DMS153 treated with DMSO at 0.1 percent for 48 hours (cell line): ENCODE results near the gene GUCY1A2.

Experiments used
- DNase-seq: peaks from one replicate; lab custom pipeline; 2025; ENCODE audit not compliant: unreplicated experiment; lab: John Stamatoyannopoulos, UW

The GUCY1A2 gene

GRCh38 chr11:106998916-106999188 lies 19.4 kb downstream of the GUCY1A2 start:
- DNase-seq: no peak

GRCh38 chr11:106998116-106998915 lies 20.0 kb downstream of the GUCY1A2 start:
- no peak for DNase-seq

GRCh38 chr11:106997227-106997626 lies 21.0 kb downstream of the GUCY1A2 start:
- DNase-seq: no peak

DNA sequence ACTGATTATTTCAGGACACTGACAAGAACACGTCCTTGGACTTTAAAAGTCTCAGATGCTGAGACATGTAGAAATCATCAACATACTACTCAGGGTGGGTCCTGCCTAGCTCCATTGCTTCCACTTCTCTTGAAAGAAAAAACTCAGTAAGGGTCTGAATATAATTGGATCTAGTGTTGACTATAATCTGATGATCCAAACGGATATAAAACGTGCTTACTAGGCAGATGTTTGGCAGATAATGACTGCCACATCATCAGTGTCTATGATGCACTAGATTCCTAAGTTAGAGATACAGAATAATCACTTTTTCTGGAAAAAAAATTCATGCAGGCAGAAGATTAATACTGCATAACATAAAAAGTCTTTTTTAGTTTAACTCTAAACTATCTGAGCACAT lies 21.6 kb downstream of the GUCY1A2 start:
- no peak for DNase-seq

DNA sequence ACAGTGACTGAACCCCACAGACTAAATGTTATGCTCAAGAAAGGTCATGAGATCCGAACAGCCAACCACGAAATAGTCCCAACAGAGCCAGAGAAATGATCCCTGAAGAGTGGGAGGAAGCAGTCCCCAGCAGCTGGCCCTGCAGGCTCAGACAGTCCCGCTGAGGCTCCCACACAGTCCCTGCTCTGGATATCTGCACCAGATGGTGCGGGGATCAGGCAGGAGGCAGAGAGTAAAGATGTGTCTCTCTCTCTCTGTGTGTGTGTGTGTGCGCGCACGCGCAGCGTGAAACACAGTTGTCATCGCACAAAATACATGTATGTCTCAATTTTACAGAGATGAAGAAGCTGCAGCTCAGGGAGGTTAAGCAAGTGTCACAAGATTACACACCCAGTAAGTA lies 27.9 kb downstream of the GUCY1A2 start:
- no peak for DNase-seq

GRCh38 chr11:106989078-106989455 lies 29.2 kb downstream of the GUCY1A2 start:
- DNase-seq: no peak

DNA sequence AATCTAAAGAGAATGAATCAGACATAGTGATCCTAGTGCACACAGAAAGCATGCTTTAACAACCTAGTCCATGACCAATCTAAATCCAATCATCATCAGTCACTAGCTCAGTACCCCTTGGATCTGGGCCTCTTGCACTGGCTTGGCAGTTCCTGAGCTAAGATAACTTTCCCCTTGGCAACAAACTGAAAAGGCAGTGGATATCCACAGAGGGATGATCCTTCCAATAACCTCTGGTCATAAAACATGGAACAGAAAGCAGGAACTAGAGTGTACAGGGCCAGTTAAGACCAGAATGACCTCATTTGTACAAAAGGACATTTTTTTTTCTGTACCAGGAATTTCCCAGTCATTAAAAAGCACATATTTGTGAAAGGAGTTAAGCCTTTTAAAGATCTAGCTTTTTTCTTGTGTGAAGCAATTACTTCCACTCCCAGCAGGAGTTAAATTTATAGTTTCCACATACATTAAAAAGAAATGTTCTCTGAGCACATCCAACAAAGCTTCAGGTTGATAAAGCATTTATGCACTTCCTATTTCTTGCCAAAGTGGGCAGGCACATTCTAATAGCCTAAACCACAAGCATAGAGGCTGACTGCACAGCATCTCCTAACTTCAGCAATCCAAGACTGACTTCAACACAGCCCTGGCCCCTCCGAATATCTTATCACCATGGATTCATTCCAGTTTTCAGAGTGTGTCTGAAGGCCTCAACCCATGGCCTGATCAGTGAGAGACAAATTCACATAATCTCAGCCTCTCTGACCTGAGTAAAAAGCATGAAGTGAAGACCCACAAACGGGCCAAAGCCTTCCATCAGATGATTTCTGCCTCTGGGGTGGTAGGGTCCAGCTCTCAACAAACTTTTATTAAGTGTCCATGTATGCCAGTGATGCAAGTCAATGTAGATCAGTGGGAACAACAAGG lies 29.9 kb downstream of the GUCY1A2 start:
- DNase-seq: no peak

- DNase-seq: no peak
These were observed 31.6 kb downstream of the GUCY1A2 start for GRCh38 chr11:106986673-106987072.

GRCh38 chr11:106986261-106986660 lies 32.0 kb downstream of the GUCY1A2 start:
- no peak for DNase-seq

- no peak for DNase-seq
These were observed 34.3 kb downstream of the GUCY1A2 start for GRCh38 chr11:106983991-106984390.

- DNase-seq: no peak
These were observed 35.0 kb downstream of the GUCY1A2 start for GRCh38 chr11:106983261-106983660.

GRCh38 chr11:106974831-106975230 lies 43.4 kb downstream of the GUCY1A2 start:
- DNase-seq: no peak

DNA sequence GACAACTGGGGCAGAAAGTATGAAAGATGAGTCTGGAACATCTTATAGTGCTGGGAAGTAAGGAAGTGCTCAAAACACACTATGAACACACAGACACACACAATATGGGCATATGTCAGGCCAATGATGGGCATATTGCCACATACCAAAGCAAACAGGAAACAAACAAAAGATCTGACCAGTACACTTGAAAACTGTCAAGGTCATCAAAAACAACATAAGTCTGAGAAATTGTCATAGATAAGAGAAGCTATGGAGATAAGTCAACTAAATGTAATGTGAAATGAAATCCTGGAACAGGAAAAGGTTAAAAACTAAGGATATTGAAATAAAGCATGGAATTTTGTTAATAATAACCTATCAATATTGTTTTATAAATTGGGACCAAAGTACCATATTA lies 46.4 kb downstream of the GUCY1A2 start:
- no peak for DNase-seq

DNA sequence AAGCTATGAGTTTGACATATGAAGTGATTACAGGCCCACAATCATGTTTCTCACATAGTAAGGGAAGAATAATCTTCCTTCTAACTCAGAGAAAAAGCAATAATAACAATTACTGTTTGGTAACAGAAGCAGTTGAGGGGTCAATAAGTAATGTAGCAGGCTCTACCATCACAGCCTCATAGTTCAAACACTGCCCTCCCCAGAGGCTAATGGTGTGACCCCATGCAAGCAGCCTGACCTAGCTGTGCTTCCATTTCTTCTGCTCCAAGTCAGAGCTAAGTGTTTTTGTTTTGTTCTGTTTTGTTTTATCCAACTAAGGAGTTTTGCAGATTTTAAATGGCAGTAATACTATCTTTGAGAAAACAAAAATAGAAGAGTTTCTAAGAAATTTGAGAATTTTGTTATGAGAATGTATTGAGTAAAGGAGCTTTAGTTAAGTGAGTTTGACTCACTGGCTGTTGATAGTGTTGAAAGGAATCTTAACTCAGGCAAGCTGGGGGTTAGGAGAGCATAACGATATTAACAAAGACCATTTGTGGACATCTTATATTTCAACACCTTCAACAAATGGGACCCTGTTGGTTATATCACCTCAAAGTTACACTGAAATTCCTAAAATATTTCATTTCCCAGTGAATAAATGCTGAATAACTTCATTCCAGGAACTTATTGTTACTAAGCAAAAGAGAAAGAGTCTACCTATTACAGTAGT lies 48.5 kb downstream of the GUCY1A2 start:
- no peak for DNase-seq

DNA sequence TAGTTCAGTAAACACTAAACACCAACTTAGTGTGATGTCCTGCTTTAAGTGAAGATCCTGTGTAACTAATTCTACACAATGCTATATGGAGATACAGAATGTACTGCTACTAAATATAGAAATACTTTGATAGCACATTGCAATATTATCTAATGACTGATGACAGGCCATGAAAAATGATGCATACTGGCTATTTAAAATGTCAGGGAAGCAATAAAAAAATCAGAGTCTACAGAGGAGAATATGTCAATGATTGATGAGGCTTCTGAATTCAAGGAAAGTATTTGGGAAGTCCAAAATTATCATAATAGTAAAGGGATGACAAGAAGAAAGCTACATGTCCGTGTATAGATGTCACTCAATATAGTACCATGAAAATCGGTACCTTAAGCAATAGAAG lies 55.3 kb downstream of the GUCY1A2 start:
- DNase-seq: no peak

- no peak for DNase-seq
These were observed 56.8 kb downstream of the GUCY1A2 start for GRCh38 chr11:106961518-106961917.

DNA sequence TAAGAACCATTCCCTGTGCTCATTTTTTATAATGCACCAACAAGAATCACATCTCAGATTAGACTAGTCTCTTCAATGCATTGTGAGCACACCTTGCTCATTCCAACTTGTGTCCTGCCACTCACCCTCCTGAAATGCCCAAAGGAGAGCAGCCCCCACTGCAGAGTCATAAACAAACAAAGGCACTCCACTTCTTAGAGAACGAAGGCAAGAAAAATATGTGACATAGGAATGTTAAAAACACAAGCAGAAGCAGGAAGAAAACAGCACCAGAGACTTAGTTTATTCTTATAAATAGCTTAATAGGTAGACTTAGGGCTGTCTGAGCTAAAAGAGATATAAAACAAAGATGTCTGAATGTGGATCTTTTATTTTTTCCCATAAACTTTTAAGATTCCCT lies 57.2 kb downstream of the GUCY1A2 start:
- DNase-seq: no peak

- DNase-seq: no peak
These were observed 58.5 kb downstream of the GUCY1A2 start for GRCh38 chr11:106959800-106960199.

DNA sequence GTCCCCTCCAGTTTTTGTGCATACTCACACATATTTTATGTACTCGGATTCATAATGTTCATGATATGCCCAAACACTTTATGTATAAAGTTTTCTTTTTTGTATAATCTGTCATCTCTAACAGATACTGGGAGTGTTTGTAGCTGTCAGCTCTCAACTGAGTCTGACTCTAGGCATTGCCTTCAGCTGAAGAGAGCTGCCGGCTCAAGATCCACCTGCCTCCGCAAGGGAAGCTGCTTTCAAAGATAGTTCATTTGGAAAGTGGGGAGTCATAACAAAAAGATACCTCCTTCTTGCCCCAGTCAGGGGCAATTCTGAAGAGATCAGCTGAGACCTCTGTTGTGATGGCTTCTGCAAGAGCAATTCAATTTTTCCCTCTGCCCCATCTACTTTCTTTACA lies 58.9 kb downstream of the GUCY1A2 start:
- DNase-seq: no peak

- DNase-seq: no peak
These were observed 59.6 kb downstream of the GUCY1A2 start for GRCh38 chr11:106958517-106959248.

DNA sequence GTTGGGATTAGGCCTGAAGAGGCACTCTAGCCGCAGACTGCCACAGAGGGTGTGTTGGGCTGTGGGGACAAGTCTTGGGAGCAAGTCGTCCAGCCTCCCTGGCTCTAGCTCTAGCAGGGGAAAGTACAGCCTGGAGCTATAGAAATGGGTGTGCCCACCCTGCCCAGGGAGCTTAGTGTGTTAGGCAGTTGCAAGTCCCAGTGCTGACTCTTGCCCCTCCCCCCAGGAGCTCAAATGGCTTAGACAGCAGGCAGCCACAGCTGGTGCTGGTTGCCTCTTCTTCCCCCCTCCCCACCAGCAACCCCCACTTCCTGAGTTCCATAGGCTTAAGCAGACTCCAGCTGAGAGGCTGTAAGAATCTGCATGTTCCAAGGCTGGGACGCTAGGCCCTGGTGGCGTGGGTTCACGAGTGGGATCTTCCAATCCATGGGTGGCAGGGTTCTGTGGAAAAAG lies 61.2 kb downstream of the GUCY1A2 start:
- no peak for DNase-seq
